Activated CD8-positive, alpha-beta memory T cell treated with anti-CD3 and anti-CD28 coated beads for 1 hour (primary cell): ENCODE measurements around the gene ADAMTS7.
"Not testable (repeated sequence)": the region's sequence is repeated elsewhere in the genome, so short reads cannot be mapped to it uniquely, and the experiment has no call there.

Experiments
- DNase-seq, 2 donors: peaks; one replicate each; pipeline ENCODE4 v3.0.0-alpha.2; 2020; ENCODE audit warnings: low read depth in 1 of 2; ENCODE audit errors: extremely low read depth in 1 of 2

ADAMTS7 gene

GRCh38 chr15:78831229-78832207, 20.3 kb upstream of the ADAMTS7 start:
- no peak for DNase-seq

DNA sequence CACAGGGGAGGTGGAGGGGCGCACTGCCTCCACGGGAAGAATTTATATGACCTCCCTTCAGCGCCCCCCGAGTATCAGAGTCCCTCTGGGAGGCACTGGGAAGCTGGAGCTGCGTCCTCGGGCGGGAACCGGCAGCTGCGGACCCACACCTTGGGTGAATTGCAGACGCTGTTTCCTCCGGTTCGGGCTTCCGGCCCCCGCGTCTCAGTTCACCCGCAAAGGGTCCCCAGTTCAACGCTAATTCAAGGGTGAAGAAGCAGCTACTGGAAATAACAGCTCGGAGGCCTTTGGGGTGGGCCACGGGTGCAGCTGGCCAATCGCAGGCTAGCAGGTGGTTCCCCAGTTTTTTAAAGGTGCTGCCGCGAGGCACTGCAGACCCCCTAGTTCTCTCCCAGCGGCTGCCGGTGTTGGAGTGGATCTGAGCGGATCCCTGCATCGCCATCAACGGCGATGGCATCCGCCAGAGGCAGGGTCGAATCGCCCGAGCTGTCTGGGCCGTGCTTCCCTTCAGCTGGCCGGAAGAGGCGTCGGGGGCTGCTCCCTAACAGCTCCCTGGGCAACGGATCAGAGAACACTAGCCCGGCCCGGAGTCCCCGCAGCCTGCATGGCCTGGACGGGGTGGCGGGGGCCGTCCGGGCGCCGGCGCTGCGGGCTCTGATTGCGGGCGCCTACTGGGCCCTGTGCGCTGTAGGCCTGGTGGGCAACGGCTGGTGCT, 19.4 kb upstream of the ADAMTS7 start:
- DNase-seq, result no peak

DNA sequence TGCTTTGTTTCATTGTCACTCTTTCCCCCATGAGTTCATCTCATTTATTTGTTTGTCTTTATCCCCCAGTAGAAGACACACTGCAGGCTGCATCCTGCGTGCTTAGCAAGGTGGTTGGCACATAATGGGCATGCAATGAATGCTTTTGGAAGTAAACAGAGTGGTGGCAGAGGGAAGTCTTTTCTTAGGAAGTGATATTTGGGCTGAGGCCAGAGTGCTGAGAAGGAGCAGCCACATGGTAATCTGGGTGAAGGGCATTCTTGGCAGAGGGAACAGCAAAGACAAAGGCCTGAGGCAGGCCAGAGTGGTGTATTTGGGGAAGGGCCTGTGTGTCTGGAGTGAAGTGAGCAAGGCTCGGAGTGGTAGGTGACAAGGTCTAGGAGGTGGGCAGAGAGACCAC, 17.7 kb upstream of the ADAMTS7 start:
- no peak for DNase-seq

DNA sequence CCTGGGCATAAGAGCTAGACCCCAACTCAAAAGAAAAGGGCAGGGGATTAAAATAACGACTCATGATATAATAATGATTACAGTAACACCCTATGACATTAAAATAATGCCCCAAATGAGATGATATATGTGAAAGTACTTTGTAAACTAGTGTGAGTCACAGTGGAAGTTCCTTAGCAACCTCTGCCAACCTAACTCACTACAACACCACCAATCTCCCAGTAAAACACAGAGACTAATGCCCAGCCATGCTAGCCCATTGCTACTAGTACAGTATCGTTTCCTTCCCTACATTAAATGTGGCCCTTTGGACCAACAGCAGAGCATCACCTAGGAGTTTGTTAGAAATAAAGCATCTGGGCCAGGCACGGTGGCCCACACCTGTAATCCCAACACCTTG, 11.2 kb upstream of the ADAMTS7 start:
- DNase-seq, result no peak

DNA sequence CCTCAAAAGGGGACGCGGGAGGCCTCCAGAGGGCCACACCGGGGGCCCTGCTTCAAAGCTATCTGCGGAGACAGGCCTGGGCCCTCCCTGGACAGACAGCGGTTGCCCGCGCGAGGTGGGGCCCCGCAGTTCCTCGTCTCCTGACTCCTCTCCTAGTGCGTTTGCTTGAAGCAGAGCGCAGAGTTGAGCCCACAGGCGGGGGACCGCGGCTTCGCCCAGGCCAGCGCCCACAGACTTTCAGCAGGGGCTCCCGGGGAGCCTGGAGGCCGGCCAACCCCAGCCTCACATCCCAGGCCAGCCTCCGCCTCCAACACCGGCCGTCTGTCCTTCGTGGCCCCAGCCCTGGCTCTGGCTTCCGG, 540 bp upstream of the ADAMTS7 start:
- no peak for DNase-seq

GRCh38 chr15:78810362-78811123, 721 bp downstream of the ADAMTS7 start:
- DNase-seq, result no peak

DNA sequence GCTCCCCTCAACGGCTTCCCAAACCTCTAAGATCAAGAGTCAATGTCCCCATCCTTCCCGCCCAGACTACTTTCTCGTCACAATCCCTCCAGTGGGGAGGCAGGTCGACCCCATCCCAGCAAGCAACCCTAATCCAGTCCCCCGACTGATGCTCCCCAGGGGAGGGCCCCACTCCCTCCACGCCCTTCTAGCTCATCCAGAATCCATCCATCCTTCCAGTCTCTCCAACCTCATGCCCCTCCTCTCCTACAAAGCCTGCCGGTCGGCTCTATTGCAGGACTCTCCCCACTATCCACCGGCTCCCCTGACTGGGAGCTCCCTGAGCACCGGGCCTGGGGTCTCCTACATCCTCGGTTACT, 1.3 kb downstream of the ADAMTS7 start:
- DNase-seq, result no peak

DNA sequence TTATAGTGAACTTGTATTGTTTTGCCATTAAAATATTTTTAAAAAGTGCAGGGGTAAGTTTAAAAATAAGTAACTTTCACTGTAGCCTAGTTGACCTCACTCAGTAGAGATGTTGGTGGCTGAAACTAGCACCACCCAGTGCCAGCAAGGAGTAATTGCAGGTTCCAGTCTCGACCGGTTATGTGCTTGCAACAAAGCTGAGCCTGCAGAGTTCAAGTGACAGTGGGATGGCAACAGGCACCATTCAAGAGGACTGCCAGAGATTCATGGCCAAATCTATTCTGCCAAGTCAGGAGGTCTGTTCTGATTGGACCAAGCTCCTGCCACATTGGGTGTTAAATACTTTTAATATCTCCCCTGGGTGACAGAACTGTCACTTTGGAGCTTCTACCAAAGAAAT, 2.7 kb downstream of the ADAMTS7 start:
- no peak for DNase-seq

GRCh38 chr15:78807359-78807758, 3.9 kb downstream of the ADAMTS7 start:
- DNase-seq, result no peak

- DNase-seq, result no peak
Measured at GRCh38 chr15:78804391-78804792, 6.9 kb downstream of the ADAMTS7 start.

GRCh38 chr15:78800806-78801205, 10.5 kb downstream of the ADAMTS7 start:
- DNase-seq, result no peak

DNA sequence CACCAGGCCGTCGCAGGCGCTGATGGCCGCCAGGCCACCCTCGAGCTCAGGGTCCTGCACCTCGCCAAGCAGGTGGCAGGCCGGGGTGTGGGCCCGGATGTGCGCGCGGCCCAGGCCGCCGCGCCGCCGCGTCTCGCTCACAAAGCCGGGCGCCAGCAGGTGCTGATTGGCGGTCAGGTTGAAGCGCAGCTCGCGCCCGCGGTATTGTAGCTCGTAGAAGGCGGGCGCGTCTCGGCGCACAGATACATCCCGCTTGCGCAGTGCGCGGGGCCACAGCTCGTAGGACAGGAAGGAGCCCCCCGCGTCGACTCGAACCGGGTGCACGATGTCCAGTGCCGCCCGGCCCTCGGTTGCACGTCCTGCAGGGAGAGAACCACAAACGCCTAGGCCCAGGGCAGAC, 11.1 kb downstream of the ADAMTS7 start:
- DNase-seq, result no peak

- DNase-seq, result not testable (repeated sequence)
Measured at GRCh38 chr15:78799102-78799501, 12.2 kb downstream of the ADAMTS7 start.

- not testable (repeated sequence) for DNase-seq
Measured at GRCh38 chr15:78798355-78798754, 12.9 kb downstream of the ADAMTS7 start.

DNA sequence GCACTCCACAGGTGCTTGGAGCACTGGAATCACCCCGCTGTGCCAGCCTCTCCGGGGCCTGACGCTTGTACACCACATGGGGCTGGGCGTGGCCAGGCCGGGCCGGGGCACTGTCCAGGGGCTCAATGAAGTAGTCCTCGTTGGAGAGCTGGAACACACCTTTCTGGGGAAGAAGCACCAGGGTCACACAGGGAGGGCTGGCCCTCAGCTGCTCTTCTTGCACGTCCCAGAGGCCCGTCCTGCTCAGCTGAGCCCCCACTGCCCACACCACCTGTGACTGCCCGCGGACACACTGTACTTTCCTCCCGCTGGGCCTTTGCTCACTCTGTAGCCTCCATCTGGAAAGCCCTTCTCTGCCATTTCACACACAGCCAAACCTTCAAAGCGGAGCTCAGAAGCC, 13.3 kb downstream of the ADAMTS7 start:
- no peak for DNase-seq

GRCh38 chr15:78796510-78796909, 14.8 kb downstream of the ADAMTS7 start:
- no peak for DNase-seq

DNA sequence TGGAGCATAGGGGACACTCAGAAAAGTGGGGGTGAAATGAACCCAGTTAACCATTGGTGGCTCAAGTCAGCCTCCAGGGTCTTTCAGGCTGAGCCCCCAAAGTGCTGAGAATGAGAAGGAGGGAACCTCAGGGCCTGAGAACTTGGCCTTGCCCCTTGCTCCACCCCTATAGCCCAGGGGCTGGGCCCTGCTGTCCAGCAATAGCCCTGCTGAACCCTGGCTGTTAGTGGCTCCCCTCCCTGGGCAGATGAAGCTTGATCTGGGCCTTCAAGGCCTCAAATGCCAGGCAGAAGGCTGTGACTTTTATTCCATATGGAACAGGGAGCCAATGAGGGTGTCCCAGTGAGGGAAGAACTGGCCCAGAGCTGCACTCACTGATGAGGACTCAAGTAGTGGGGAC, 16.2 kb downstream of the ADAMTS7 start:
- DNase-seq, result no peak

GRCh38 chr15:78794446-78794845, 16.8 kb downstream of the ADAMTS7 start:
- DNase-seq, result not testable (repeated sequence)

GRCh38 chr15:78791357-78791756, 19.9 kb downstream of the ADAMTS7 start:
- DNase-seq, result no peak

DNA sequence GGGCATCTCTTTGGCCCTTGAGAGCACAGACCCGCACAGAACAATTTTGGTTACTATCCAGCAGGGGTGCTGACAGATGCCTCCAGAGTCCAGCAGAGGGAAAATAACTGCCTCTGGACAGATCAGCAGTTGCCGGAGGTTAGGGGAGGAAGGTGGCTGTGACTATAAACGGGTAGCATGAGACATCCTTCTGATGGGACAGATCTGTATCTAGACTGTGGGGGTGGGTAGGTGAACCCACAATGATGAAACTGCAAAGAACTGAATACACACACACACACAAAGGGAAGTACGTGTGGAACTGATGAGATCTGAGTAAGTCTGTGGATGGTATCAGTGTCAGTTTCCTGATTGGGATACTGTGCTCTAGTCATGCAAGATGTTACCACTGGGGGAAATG, 21.2 kb downstream of the ADAMTS7 start:
- no peak for DNase-seq

DNA sequence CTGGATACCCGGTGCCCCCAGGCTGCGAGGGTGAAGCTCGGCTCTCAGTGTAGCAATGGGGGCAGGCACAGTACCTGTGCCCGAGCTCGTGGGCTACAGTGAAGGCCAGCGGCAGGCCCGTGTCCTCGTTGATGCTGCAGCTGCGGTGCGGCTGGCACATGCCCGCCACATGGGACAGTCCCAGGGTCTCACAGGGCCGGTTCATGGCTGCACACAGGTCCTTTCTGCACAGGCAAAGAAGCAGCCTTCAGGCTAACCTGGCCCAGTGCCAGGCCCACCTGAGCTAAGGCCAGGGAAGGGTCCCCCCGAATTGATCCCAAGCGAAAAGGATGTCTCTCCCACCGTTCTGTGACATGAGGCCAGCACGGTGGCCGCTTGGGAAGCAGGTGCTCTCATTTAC, 21.6 kb downstream of the ADAMTS7 start:
- DNase-seq, result no peak
